AG10803 (cell line): ENCODE data around the gene DHX38.

Experiments
- DNase-seq: peaks from one replicate; pipeline ENCODE4 v3.0.0; 2010; ENCODE audit warnings: low read depth
- H3K4me3 ChIP-seq: 2 replicates; pipeline ENCODE4 v1.5.1; 2011; ENCODE audit warnings: mild to moderate bottlenecking, low read length, control low read depth
- CTCF ChIP-seq: conservative IDR thresholded peaks from 2 replicates; pipeline ENCODE4 v1.5.1; 2011; ENCODE audit warnings: mild to moderate bottlenecking, low read length, control low read depth, inconsistent platforms

The DHX38 gene

DNA sequence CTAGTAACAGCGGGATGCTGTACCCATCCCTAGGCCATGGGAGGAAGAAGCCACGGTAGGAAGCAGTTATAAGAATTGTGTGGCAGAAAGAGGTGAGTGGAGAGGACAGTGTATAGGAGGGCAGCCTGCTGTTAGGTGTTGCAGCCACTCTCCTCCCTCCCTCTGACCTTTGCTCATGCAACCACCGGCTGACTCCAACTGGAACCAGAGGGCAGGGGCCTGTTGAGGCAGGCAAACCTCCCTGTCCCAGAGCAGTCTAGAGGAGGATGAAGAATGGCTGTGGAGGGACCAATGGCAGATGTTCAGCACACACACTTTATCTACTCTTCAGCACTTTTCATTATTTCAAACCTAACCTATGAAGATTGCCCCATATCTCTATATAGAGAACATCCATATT, 2.4 kb upstream of the DHX38 start:
- DNase-seq: no peak
- TF ChIP-seq CTCF: no peak
- H3K4me3 ChIP-seq: no peak overlapping the region

DNA sequence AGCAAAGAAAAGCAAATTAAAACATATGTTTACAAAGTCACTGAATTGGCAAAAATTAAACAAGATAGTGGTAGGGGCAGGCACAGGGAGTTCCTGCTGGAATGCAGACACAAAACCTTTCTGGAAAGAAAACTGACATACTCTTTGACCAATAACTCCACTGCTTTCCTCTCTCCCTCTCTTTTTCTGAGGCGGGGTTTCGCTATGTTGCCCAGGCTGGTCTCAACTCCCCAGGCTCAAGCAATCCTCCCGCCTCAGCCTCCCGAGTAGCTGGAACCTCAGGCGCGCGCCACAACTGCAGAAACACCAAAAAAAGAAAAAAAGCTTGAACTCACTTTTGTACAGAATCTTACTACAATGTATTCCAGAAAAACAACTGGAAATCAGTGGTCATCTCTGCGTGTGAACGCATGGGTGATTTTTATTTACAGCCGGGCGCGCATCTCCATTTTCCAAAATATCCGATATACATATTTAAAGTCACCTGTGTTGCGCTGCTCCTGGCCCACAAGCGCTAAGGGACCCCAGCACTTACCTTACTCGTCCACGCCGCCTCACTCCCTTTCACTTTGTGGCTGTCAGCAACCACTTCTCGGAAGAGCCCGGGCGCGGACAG, 707 bp upstream of the DHX38 start:
- DNase-seq: peak; percentile 69
- no peak for TF ChIP-seq CTCF
- H3K4me3 ChIP-seq: peak overlapping the region; percentile 100

GRCh38 chr16:72094266-72094610, 591 bp downstream of the DHX38 start:
- H3K4me3 ChIP-seq: peak overlapping the region; percentile 100
- peak; percentile 8 for DNase-seq
- no peak for TF ChIP-seq CTCF

DNA sequence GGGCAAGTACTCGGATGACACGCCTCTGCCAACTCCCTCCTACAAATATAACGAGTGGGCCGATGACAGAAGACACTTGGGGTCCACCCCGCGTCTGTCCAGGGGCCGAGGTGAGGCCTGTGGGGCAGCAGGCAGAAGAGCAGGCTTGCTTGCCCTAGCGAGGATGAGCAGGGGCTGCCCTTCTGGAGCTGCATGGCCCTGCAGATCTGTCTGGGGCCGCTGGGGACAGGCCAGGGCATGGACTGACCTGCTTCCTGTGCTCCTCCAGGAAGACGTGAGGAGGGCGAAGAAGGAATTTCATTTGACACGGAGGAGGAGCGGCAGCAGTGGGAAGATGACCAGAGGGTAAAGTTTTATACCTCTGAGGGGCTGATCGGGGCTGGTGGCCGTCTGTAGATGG, 5.3 kb downstream of the DHX38 start:
- H3K4me3 ChIP-seq: no peak overlapping the region
- no peak for DNase-seq
- TF ChIP-seq CTCF: no peak

- TF ChIP-seq CTCF: peak; percentile 54
- peak; percentile 38 for DNase-seq
- H3K4me3 ChIP-seq: no peak overlapping the region
Measured at GRCh38 chr16:72099377-72099818, 5.8 kb downstream of the DHX38 start.

DNA sequence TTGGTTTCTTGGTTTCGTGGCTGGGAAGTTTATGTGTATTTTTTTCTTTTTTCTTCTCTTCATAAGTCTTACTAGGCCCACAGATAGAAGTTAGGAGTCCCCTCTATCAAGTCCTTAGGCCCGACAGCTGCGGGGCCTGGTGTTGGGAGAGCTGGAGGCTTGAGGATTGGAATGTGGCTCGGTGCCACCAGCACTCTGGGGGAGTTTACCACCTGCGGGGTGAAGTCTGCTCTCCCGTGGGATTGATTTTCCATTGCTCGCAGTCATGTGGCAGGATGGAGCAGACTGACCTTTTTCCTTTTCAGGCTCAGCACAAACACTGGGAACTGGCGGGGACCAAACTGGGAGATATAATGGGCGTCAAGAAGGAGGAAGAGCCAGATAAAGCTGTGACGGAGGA, 7.5 kb downstream of the DHX38 start:
- TF ChIP-seq CTCF: no peak
- no peak for DNase-seq
- no peak overlapping the region for H3K4me3 ChIP-seq

DNA sequence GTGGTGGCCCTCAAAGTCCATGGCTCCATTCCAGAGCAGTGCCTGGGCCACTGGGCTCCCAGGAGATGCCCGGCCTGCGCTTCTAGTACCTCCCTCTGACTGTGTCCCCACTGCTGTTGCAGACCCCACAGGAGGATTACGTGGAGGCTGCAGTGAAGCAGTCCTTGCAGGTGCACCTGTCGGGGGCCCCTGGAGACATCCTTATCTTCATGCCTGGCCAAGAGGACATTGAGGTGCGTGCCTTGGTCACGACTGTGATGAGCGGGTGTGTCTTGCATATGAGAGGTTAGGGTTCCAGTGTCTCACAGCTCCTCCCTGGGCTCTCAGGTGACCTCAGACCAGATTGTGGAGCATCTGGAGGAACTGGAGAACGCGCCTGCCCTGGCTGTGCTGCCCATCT, 11.3 kb downstream of the DHX38 start:
- no peak overlapping the region for H3K4me3 ChIP-seq
- no peak for DNase-seq
- TF ChIP-seq CTCF: no peak
